Breast epithelium (tissue), 4 donors: ENCODE measurements around the gene CADM2. TPM values are rescaled to one million over a fixed set of nuclear protein-coding genes. Genes with fewer than 3 reads are reported as not detected.

Source experiments
- DNase-seq, 2 donors: peaks; one replicate each; pipeline ENCODE4 v3.0.0-alpha.2; 2019; ENCODE audit warnings: low spot score in 2 of 2
- H3K27ac ChIP-seq, 2 donors: fragments of 200-600 bp; sonication (generic) in 1 of 2; one replicate each; pipeline ENCODE4 v1.5.1; 2016 to 2019; ENCODE audit warnings: mild to moderate bottlenecking in 1 of 2
- H3K27me3 ChIP-seq, 2 donors: fragments of 200-600 bp; sonication (generic) in 1 of 2; one replicate each; pipeline versions ENCODE4 v1.5.1 to v1.6.0; 2017 to 2019; ENCODE audit warnings: control low read depth in 1 of 2, mild to moderate bottlenecking in 1 of 2
- H3K36me3 ChIP-seq: fragments of 200-600 bp; one replicate; pipeline ENCODE4 v1.5.1; 2019
- H3K4me1 ChIP-seq, 2 donors: fragments of 200-600 bp; sonication (generic); one replicate each; pipeline ENCODE4 v1.5.1; 2016 to 2019; ENCODE audit warnings: control low read depth in 1 of 2
- H3K4me3 ChIP-seq, 3 donors: fragments of 200-600 bp; sonication (generic); 1 replicate in 2 of 3; 2 replicates in 1 of 3; pipeline ENCODE4 v1.5.1; 2016 to 2019; ENCODE audit warnings: mild to moderate bottlenecking in 3 of 3, moderate library complexity in 2 of 3
- H3K9me3 ChIP-seq, 2 donors: fragments of 200-600 bp; sonication (generic) in 1 of 2; one replicate each; pipeline ENCODE4 v1.5.1; 2016 to 2019; ENCODE audit warnings: control low read depth in 1 of 2
- POLR2A ChIP-seq: fragments of 450-650 bp; IDR thresholded peaks from one replicate; pipeline ENCODE4 v1.6.1; 2016; ENCODE audit warnings: antibody characterized with exemption, mild to moderate bottlenecking, moderate library complexity
- POLR2AphosphoS5 ChIP-seq, 3 donors: sonication (generic); formaldehyde crosslinking; IDR thresholded peaks; one replicate each; pipeline ENCODE4 v1.6.1; 2017; ENCODE audit warnings: antibody characterized with exemption in 3 of 3
- intact Hi-C: fragments of 100-400 bp; cut with DNase I; formaldehyde crosslinking; loops from one replicate; pipeline ENCODE4 v1.15.1; 2023; ENCODE audit warnings: low total_unique reads
- total RNA-seq, 3 donors: library from RNA; depleted of rRNA; stranded (reverse); fragments of >200 nt; gene quantifications; one replicate each; pipeline ENCODE4 v1.1.0, GENCODE V29; 2016
- TF ChIP-seq, protein P1 (sequence below), 3 donors: fragments of 450-650 bp; IDR thresholded peaks; one replicate each; pipeline ENCODE4 v1.5.1; 2016 to 2017; ENCODE audit warnings: antibody characterized with exemption in 3 of 3, mild to moderate bottlenecking in 3 of 3, moderate library complexity in 3 of 3

The CADM2 gene
- total RNA-seq, 3 donors from 2014 or later = 2.3 to 7.4 (median 6.9) TPM

DNA sequence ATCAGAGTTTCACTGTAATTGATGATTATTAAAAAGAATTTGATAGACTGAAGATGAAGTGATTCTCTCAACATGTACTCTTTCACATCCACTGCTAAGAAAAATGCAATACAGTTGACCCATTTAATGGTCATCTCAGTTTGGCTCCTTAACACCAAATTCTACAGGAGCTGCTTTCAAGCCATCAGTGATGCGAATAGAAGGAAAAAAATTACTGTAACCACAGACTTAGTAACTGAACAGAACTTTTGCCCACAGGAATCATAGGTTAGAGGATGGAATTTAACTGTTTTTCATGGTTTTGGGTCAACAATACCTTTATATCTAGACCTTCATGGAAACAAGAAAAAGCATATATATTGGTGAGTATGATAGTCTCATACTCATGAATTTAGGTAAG, 633.5 kb downstream of the CADM2 start:
- Histone ChIP-seq H3K4me3 (no peak overlapping the region), H3K27me3 (no peaks in the 10 kb centered on the region), H3K4me1 (no peaks in the 10 kb centered on the region), H3K36me3 (no peaks in the 10 kb centered on the region), H3K9me3 (no peaks in the 10 kb centered on the region), H3K27ac (no peak overlapping the region)
- TF ChIP-seq, protein P1, sequence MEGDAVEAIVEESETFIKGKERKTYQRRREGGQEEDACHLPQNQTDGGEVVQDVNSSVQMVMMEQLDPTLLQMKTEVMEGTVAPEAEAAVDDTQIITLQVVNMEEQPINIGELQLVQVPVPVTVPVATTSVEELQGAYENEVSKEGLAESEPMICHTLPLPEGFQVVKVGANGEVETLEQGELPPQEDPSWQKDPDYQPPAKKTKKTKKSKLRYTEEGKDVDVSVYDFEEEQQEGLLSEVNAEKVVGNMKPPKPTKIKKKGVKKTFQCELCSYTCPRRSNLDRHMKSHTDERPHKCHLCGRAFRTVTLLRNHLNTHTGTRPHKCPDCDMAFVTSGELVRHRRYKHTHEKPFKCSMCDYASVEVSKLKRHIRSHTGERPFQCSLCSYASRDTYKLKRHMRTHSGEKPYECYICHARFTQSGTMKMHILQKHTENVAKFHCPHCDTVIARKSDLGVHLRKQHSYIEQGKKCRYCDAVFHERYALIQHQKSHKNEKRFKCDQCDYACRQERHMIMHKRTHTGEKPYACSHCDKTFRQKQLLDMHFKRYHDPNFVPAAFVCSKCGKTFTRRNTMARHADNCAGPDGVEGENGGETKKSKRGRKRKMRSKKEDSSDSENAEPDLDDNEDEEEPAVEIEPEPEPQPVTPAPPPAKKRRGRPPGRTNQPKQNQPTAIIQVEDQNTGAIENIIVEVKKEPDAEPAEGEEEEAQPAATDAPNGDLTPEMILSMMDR (IDR thresholded peaks at IDR 0.05) = no peak
- TF ChIP-seq POLR2AphosphoS5 (IDR thresholded peaks at IDR 0.05) (no peak), POLR2A (no peak)
- no peak for DNase-seq
- intact Hi-C loops = no loop called here

DNA sequence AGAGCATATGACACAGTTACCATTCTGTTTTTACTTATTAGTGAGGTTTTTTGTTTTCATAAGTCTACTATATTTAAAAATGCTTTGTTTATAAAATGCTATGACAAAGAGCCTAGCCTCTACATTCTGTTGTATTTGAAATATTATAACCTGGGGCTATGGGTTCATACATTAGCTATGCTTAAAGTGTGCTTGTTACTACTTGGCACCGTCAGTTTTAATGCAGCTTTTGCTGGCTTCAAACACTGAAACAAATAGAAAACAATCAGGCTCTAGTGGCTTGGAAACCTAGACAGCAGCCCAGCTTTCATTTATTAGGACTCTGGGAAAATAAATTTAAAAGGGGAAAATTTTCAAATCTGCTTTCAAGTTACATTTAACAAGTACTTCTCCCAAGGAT, 635.9 kb downstream of the CADM2 start:
- intact Hi-C loops = no loop called here
- no peaks in the 10 kb centered on the region for H3K9me3 ChIP-seq
- no peaks in the 10 kb centered on the region for H3K27me3 ChIP-seq
- TF ChIP-seq, protein P1 (IDR thresholded peaks at IDR 0.05) = no peak
- no peak for TF ChIP-seq POLR2AphosphoS5 (IDR thresholded peaks at IDR 0.05)
- TF ChIP-seq POLR2A = no peak
- H3K27ac ChIP-seq = no peak overlapping the region
- no peak for DNase-seq
- H3K4me1 ChIP-seq = no peaks in the 10 kb centered on the region
- no peak overlapping the region for H3K4me3 ChIP-seq
- H3K36me3 ChIP-seq = no peaks in the 10 kb centered on the region

DNA sequence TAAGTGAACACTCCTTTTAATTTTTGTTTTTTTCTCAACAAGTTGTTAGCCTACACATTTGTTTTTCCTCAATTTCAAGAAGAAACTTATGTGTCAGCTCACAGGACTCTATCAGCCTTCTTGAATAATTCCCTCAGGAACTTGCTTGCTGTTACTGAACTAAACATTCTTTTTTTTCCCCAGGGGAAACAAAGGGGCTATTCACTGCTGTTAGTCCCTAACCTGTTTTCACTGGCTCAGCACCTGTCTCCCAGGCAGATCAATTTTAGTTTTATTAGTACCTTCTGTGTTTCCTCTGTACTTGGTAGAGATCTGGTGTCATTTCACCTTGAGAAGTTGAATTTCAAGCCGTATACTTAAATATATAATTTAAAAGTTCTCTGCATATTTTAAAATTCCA, 644.6 kb downstream of the CADM2 start:
- H3K9me3 ChIP-seq = no peaks in the 10 kb centered on the region
- no peaks in the 10 kb centered on the region for H3K4me1 ChIP-seq
- H3K27ac ChIP-seq = no peak overlapping the region
- intact Hi-C loops = no loop called here
- no peak overlapping the region for H3K4me3 ChIP-seq
- no peaks in the 10 kb centered on the region for H3K27me3 ChIP-seq
- DNase-seq = no peak
- TF ChIP-seq POLR2AphosphoS5 (IDR thresholded peaks at IDR 0.05) = no peak
- TF ChIP-seq, protein P1 (IDR thresholded peaks at IDR 0.05) = no peak
- no peak for TF ChIP-seq POLR2A
- H3K36me3 ChIP-seq = no peaks in the 10 kb centered on the region

DNA sequence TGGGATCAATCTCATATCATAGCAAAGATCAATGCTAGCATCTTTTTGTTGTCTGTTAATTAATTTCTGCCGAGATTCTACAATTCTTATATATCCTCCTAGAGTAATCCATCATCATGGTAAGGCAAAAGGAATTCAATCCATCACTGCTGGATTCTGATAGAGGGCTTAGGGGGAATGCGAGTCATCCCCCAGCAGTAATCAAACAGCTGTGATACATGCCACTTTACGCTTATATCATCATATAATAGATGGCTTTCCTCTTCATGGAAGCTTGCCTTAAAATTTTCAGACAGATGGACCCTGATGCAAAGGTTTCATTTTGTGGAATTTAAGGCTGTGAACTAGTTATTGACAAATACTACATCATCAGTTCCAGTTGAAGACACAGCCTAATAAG, 645.9 kb downstream of the CADM2 start:
- TF ChIP-seq POLR2A (no peak), POLR2AphosphoS5 (IDR thresholded peaks at IDR 0.05) (no peak)
- TF ChIP-seq, protein P1 (IDR thresholded peaks at IDR 0.05) = no peak
- Histone ChIP-seq H3K27ac (no peak overlapping the region), H3K9me3 (no peaks in the 10 kb centered on the region), H3K36me3 (no peaks in the 10 kb centered on the region), H3K4me1 (no peaks in the 10 kb centered on the region), H3K27me3 (no peaks in the 10 kb centered on the region), H3K4me3 (no peak overlapping the region)
- DNase-seq = no peak
- intact Hi-C loops = no loop called here

DNA sequence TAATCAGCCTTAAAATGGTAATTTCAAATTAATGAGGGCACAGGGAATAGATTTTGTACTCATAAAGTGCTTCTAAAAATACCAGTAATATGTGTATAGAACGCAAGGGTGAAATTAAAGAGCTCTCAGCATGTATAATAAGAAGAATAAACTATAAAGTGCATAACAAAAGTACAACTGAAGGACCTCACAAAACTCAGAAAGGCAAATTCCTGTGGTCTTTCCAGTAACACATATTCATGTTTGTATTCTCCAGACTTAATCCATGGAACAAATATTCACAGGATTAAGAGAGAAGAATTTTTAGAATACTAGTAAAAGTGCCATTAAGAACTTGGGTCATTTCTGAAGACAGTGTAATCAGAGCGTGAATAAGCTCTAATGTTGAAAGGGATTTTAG, 646.3 kb downstream of the CADM2 start:
- TF ChIP-seq POLR2AphosphoS5 (IDR thresholded peaks at IDR 0.05) (no peak), POLR2A (no peak)
- TF ChIP-seq, protein P1 (IDR thresholded peaks at IDR 0.05) = no peak
- H3K4me3 ChIP-seq = no peak overlapping the region
- no peaks in the 10 kb centered on the region for H3K36me3 ChIP-seq
- intact Hi-C loops = no loop called here
- H3K27ac ChIP-seq = no peak overlapping the region
- no peaks in the 10 kb centered on the region for H3K4me1 ChIP-seq
- no peak for DNase-seq
- no peaks in the 10 kb centered on the region for H3K27me3 ChIP-seq
- H3K9me3 ChIP-seq = no peaks in the 10 kb centered on the region
